Panc1 (cell line): ENCODE results near the gene ADI1.

Experiments used
- TF ChIP-seq, protein P1 (sequence below): fragments of 450-650 bp; IDR thresholded peaks from 2 replicates; pipeline ENCODE4 v1.5.1; 2017; ENCODE audit warnings: mild to moderate bottlenecking
- TF ChIP-seq, protein P2 (sequence below), 2 experiments: IDR thresholded peaks; 2 replicates each; pipeline ENCODE4 v1.6.1; 2011 to 2012; ENCODE audit warnings: low read depth in 2 of 2, control low read depth in 1 of 2, low read length in 1 of 2, mild to moderate bottlenecking in 1 of 2, moderate library complexity in 1 of 2; ENCODE audit not compliant: insufficient read depth in 1 of 2

DNA sequence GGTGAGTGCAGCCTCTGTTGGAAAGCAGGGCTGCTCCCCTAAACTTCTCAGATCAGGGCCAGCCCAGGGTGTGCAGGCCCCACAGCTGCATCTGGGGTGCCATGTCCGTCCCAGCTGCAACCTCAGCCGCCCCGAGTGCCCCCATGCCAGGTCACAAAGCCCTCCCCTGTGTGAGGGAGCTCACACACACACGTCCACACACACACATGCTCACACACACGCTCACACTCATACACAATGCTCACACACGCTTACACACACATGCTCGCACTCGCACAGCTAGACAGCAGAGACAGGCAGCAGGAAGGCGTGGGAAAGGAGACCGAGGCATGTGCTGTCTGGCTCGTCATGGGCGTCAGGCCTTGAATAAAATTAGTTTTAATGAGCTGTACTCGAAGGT, 55.4 kb downstream of the ADI1 start:
- TF ChIP-seq, protein P1, sequence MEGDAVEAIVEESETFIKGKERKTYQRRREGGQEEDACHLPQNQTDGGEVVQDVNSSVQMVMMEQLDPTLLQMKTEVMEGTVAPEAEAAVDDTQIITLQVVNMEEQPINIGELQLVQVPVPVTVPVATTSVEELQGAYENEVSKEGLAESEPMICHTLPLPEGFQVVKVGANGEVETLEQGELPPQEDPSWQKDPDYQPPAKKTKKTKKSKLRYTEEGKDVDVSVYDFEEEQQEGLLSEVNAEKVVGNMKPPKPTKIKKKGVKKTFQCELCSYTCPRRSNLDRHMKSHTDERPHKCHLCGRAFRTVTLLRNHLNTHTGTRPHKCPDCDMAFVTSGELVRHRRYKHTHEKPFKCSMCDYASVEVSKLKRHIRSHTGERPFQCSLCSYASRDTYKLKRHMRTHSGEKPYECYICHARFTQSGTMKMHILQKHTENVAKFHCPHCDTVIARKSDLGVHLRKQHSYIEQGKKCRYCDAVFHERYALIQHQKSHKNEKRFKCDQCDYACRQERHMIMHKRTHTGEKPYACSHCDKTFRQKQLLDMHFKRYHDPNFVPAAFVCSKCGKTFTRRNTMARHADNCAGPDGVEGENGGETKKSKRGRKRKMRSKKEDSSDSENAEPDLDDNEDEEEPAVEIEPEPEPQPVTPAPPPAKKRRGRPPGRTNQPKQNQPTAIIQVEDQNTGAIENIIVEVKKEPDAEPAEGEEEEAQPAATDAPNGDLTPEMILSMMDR = no peak
- TF ChIP-seq, protein P2, sequence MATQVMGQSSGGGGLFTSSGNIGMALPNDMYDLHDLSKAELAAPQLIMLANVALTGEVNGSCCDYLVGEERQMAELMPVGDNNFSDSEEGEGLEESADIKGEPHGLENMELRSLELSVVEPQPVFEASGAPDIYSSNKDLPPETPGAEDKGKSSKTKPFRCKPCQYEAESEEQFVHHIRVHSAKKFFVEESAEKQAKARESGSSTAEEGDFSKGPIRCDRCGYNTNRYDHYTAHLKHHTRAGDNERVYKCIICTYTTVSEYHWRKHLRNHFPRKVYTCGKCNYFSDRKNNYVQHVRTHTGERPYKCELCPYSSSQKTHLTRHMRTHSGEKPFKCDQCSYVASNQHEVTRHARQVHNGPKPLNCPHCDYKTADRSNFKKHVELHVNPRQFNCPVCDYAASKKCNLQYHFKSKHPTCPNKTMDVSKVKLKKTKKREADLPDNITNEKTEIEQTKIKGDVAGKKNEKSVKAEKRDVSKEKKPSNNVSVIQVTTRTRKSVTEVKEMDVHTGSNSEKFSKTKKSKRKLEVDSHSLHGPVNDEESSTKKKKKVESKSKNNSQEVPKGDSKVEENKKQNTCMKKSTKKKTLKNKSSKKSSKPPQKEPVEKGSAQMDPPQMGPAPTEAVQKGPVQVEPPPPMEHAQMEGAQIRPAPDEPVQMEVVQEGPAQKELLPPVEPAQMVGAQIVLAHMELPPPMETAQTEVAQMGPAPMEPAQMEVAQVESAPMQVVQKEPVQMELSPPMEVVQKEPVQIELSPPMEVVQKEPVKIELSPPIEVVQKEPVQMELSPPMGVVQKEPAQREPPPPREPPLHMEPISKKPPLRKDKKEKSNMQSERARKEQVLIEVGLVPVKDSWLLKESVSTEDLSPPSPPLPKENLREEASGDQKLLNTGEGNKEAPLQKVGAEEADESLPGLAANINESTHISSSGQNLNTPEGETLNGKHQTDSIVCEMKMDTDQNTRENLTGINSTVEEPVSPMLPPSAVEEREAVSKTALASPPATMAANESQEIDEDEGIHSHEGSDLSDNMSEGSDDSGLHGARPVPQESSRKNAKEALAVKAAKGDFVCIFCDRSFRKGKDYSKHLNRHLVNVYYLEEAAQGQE (IDR thresholded peaks at IDR 0.05; ENCODE audit: insufficient read depth in 1 of 2, low read depth in 2 of 2, low read length in 1 of 2) = no peak
